ENCODE results near the gene MSTN. TPM values are rescaled to one million over a fixed set of nuclear protein-coding genes. Genes with fewer than 3 reads are reported as not detected.

Gene MSTN
- total RNA-seq = 0.05 TPM in 1 of 2 replicates, not detected in the other

DNA sequence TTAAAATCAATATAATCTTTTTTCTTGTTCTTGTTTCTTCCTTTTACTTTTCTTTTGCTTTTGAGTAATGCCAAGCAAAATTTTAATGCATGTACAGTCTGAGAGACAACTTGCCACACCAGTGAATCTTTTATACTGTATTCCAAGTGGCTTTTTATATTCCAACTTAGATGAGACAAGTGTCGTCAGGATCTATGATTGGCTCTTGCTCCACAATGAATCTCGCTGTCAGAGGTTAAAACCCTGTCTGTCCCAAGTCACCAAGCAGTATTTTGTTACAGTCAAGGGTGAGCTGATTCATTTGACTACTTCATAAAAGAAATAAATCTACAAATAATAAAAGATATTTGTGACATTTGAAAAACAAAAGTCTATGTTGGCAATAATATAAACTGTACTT, at the start of gene MSTN:
Gene MSTN, minus strand, starts transcription at position 129 of the 400 bp plus-strand sequence. CDS start 133 bp downstream, outside the sequence.

